ENCODE measurements around the gene RASGRP2.

The RASGRP2 gene

GRCh38 chr11:64742087-64742888 lies 1.7 kb downstream of the RASGRP2 start:
- DNase-seq (ENCODE audit: low read depth in 2 of 3, low spot score in 2 of 3): no peak

DNA sequence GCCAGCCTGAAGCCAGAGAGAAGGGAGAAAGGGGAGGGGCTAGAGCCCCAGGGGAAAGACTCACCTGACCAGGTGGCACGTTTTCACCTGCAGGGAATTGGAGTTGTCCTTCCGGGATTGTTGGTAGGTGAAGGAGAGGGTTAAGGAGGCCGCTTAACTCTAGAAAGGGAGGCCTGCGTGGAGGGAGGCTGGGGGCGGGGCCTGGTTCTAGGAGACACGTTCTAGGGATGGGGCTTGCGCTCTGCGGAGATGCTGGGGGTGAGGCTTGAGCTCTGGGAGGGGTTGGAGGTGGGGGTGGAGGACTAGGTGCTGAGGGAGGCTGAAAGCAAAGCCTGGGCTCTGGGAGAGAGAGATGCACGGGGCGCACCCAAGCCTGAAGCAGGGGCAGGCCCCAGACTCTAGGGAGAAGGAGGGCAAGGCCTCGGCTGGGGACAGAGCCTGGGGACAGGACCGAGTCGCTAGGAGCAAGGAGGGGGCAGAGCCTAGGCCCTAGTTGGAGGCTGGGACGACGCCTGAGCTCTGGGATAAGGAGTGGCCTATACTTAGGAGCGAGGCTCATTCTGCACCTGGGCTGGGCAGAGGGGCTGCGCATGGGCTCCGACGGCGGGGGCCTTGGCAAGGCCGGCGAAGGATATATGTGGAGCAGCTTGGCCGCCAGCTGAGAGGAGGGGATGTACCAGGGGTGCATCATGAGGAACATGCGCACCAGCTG lies 2.4 kb downstream of the RASGRP2 start:
- no peak for DNase-seq (ENCODE audit: low read depth in 2 of 3, low spot score in 2 of 3)

GRCh38 chr11:64739871-64740270 lies 4.1 kb downstream of the RASGRP2 start:
- no peak for DNase-seq (ENCODE audit: low read depth in 2 of 3, low spot score in 2 of 3)

DNA sequence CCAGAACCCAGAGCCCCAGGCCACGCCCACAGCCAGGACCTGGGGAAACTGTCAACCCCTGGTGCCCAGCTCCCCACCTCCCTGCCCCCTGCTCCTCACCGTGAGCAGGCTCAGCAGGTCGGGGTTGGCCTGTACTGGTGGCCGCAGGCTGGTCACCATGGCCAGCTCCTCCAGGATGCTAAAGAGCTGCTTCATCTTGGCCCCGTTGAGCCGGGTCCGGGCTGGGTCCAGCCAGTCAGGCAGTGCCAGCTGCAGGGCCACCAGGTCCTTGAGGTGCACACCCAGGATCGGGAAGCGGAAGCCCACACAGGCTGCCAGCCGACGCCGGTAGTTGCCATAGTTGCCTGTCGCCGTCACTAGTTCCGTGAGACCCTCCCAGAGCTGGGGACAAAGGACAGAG lies 7.3 kb downstream of the RASGRP2 start:
- no peak for DNase-seq (ENCODE audit: low read depth in 2 of 3, low spot score in 2 of 3)

GRCh38 chr11:64735725-64736259 lies 8.2 kb downstream of the RASGRP2 start:
- DNase-seq (ENCODE audit: low read depth in 2 of 3, low spot score in 2 of 3): no peak

DNA sequence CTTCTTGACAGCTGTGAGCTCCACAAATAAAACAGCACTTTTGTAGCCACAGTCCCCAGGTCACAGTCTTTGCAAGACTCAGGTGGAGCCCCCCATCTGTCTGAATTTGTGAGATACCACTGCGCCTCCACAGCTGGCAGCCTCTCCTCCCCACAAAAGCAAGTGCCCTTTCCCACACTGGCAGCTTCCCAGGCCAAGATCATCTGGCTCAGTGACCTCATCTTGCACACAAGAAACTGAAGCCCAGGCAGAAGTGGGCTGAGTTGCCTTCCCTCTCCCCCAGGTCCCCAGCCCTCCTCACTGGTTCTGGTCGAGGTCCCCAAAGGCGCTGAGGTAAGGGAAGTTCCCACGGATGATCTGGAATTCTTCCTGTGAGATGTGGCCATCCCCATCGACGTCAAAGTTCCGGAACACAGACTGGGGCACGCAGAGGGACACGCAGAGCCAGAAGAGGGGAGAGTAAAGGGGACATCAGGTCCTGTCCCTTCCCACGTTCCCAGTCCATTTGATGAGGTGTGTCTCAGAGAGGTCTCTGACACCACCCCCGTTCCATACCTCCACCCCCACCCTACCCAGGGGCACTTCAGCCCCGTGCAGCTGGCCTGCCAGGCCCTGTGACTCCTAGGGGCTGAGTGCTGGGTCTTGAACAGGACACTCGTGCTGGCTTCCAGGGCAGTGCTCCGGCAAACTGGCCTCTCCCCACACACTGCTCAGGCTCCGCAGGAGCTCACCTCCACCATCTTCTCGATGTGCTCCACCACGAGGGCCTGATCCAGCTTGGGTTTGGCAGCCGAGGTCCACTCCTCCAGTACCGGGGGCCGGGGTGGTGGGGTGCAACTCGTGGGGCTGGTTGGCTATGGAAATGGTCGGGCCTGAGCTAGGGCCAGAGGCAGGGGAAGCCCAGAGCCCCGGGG lies 8.9 kb downstream of the RASGRP2 start:
- no peak for DNase-seq (ENCODE audit: low read depth in 2 of 3, low spot score in 2 of 3)

DNA sequence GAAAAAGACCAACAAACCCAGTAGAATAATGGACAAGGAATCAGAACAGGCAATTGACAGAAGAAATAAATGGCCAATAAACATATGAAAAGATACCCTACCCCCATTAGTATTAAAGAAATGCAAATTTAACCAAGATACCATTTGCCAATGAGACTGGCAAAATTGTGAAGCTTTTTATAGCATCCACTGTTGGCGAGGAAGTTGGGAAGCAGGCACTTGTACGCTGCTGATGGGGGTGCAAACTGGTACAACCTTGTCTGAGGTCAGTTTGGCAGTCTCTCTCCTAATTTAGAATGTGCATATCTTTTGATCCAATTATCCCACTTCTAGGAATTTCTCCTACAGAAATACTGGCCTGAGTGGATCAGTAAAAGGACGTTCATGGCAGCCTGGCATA lies 12.3 kb downstream of the RASGRP2 start:
- DNase-seq (ENCODE audit: low read depth in 2 of 3, low spot score in 2 of 3): no peak

DNA sequence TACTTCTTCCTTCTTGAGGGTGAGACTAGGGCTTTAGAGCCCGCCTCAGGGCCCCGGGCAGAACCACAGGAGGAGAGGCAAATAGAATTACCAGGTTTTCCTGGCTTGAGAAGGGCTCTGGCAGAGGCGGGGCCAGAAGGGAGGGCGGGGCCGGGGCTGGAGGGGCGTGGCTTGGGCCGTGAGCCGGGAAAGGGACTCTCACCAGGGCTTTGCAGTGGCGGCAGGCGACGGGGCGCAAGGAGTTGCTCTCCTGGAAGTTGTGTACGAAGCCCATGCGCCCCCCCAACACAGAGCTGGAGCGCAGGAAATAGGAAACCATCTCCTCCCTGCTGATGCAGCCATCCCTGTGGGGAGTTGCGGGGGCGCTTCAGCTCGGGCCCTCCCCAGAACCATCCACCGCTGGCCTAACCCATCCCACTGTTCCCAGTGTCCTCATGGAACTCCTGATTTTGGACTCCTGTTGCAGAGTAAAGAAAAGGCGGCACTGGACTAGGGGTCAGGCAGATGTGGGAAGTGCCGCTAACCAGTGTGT lies 14.0 kb downstream of the RASGRP2 start:
- DNase-seq (ENCODE audit: low read depth in 2 of 3, low spot score in 2 of 3): no peak

- no peak for DNase-seq (ENCODE audit: low read depth in 2 of 3, low spot score in 2 of 3)
Measured at GRCh38 chr11:64728757-64729365, 15.1 kb downstream of the RASGRP2 start.

DNA sequence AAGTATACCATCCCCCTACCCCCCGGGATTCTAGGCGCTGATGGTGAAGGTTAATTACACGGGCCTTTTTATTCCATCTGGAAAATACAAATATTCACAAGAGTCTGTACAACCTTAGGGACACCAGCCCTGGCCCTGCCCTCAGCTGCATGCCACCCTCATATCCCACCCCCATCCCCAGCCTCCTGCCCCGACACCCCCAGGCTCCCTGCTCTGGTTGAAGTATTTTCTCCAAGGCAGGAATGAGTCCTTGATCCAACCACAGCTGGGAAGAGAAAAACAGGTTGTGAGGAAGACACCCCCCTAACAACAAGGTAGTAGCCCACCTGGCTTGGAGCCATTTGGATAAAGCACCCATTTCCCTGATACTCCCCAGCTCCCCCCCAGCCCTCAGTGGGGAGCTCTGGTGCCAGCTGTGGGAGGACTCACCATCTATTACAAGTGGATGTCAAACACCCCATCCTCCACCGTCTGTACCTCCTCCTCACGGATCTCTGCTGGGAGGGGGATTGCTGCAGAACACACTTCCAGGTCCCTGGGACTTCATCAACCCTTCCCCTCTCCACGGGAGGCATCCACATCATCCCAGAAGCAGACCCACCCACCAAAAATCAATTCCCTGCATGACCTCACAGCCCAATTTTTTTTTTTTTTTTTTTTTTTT lies 16.9 kb downstream of the RASGRP2 start:
- DNase-seq (ENCODE audit: low read depth in 2 of 3, low spot score in 2 of 3): no peak

DNA sequence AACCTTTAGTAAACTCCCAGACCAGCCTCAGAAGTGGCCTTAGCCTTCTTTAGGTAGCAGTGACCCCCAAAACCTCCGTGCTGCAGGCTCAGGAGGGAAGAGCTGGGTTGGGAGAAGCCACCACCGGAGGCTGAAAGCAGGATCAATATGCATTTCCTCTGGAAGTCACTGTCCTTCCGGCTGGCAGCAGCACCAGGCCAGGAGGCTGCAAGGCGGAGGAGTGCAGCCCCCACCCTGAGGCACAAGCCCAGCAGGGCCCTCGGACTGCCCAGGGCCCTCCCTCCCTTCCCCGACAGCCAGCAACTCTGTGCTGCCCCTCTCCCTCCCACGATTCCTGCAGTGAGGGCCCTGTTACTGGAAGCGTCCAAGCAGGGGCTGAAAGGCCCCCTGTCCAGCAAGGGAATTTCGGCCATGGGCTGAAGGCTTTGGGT lies 17.7 kb downstream of the RASGRP2 start:
- DNase-seq (ENCODE audit: low read depth in 2 of 3, low spot score in 2 of 3): no peak

DNA sequence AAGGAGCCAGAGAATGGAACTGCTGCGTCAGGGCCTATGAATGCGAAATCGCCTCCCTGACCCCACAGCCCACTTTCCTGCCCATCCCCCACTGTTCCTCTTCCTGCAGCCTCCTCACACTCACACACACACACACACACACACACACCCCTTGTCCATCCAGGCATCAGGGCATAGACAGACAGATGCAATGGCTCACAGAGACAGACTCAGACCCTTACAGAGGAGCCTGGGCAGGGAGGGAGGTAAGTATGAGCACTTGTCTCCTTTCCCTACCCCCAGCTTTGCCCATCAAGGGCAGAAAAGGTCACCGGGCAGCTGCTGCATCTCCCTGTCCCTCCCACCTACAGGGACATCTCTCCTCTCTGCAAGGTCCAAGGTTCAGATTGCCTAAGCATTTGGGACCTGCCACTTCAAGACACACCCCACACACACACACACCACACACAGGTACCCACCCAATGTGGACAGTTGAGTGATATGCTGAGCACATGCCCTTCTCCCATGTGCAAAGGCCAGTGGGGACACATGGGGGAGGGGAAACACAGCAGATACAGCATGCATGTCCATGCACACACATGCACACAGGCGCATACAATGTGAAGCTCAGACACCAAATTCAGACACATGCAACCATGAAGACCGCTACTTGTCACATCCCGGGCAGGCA lies 18.9 kb downstream of the RASGRP2 start:
- DNase-seq (ENCODE audit: low read depth in 2 of 3, low spot score in 2 of 3): no peak

DNA sequence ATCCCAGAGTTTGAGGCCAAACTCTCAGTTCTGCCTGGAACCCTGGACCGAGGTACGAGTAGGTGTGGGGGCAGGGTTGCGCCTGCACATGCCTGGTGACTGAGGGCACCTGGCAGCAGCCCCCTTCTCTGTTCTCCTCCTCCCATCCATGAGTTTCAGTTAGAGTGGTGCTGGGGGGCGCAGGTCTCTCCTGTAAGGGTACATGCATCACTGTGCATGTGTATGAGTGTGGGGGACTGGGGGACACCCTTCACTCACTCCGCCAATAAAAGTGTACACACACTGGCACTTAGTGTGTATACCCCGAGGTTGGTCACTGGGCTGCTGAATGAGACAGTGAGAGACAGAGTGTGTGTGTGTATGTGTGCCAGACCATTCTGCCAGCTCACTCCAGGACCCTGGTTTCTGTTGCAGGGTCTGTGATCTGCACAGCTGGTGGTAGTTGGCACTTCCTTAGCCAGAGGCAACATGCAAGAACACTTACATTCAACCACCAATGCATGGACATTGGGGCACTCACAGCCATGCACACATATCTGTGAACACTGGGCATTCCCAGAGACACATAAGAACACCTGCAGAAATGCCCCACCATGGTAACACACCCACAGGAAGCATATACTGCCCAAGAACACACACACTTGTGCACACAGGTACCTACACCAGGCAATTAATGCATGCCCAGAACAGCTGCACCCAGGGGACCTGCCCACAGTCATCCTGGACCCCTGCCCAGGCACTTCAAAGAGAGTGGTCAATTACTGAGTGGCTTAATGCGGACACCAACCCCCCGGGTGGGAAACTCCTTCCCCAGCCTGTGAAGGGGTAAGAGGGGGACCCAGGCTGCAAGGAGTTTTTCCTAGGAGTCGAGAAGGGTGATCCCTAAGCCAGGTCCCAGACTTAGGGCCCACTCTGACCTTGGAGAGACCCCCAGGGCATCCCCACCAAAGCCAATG lies 19.8 kb downstream of the RASGRP2 start:
- DNase-seq (ENCODE audit: low read depth in 2 of 3, low spot score in 2 of 3): no peak

GRCh38 chr11:64723117-64723906 lies 20.6 kb downstream of the RASGRP2 start, which contains the start of gene NRXN2:
NRXN2 (minus strand) TSS chr11:64723197; CDS start chr11:64713699, 9,498 bp downstream.
- DNase-seq (ENCODE audit: low read depth in 2 of 3, low spot score in 2 of 3): peak; percentile 64 to 77 (median 74)

DNA sequence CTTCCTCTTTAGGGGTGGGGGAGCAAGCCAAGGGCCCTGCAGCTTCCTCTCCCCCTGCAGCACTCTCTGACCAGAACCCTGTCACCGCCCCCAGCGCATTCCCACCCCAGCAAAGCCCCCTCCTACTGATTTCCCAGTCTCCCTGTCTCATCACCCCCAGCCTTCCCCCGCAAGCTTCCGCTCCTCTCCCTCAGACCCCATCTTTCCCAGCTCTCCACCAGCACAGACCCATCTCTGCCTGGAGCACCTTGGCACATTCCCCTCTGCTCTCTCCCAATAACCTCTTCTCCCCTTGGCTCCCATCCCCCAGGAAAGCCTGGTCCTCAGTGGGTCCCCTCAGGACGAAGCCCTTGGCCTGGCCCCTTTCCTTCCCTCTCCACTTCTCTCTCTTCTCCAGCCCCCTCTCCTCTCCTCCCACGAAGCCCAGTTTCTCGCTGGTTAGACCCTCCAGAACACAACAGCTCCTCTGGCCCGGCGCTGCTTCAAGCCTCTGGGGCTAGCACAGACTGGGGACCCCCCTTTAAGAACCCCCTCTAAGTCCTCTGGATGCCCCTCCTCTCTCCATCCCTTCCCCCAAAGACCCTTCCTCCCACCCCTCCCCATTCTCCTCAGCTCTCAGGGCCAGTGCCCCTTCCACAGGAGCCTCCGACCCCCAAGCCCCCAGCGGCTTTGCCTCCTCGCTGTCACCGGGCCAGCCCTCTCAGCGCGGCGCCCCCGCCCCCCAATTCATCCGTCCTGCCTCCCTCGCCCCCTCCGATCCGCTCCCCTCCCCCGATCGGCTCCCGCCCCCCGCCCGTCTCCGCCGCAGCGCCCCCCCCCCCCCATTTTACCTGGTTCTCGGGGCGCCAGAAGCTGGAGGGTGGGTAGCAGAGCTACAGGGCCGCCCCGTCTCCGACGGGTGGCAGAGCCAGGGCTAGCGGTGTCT lies 21.5 kb downstream of the RASGRP2 start:
- DNase-seq (ENCODE audit: low read depth in 2 of 3, low spot score in 2 of 3): no peak

GRCh38 chr11:64721359-64721699 lies 22.6 kb downstream of the RASGRP2 start:
- DNase-seq (ENCODE audit: low read depth in 2 of 3, low spot score in 2 of 3): no peak
